8988T (cell line): ENCODE measurements around the gene EHD2.
"Not testable (repeated sequence)": the region's sequence is repeated elsewhere in the genome, so short reads cannot be mapped to it uniquely, and the experiment has no call there.

Experiments
- DNase-seq: peaks from one replicate; pipeline ENCODE4 v3.0.0; 2011

EHD2 gene, protein sequence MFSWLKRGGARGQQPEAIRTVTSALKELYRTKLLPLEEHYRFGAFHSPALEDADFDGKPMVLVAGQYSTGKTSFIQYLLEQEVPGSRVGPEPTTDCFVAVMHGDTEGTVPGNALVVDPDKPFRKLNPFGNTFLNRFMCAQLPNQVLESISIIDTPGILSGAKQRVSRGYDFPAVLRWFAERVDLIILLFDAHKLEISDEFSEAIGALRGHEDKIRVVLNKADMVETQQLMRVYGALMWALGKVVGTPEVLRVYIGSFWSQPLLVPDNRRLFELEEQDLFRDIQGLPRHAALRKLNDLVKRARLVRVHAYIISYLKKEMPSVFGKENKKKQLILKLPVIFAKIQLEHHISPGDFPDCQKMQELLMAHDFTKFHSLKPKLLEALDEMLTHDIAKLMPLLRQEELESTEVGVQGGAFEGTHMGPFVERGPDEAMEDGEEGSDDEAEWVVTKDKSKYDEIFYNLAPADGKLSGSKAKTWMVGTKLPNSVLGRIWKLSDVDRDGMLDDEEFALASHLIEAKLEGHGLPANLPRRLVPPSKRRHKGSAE

DNA sequence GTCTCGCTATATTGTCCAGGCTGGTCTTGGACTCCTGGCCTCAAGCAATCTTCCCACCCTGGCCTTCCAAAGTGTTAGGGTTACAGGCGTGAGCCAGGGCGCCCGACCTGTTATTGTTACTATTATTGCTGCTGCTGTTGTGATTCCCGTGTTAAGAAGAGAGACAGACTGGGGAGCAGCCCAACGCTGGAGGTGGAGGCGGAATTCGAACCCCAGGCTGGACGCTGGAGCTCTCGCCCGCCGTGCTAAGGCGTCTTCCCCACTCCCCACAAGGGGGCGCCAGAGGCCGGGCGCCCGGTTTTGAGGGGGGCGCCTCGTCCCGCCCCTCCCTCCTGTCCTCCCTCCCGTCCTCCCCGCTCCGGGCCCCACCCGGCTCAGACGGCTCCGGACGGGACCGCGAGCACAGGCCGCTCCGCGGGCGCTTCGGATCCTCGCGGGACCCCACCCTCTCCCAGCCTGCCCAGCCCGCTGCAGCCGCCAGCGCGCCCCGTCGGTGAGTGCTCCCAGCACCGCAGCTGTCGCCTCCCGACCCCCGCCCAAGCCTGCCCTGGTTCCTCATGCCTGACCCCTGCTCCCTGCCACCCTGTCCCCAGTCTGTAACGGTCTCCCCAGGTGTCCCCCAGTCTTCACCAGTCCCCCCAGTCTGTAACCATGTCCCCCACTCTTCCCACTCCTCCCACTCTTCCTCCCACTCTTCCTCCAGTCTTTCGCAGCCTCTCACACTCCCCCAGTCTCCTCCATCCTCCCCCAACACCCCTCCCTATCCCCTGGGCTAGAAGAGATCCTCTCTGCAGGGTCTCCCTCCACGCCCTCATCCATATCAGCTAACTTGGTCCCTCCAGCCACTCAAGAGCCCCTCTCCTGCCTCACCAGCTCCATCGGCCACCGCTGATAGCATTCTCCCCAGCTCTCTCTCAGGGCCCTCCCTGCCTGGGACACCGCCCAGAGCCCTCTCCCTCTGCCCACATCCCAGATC is at the start of gene EHD2:
Gene EHD2, plus strand, starts transcription at position 377 of the 976 bp plus-strand sequence. CDS start 3,191 bp downstream, outside the sequence.
- no peak for DNase-seq

DNA sequence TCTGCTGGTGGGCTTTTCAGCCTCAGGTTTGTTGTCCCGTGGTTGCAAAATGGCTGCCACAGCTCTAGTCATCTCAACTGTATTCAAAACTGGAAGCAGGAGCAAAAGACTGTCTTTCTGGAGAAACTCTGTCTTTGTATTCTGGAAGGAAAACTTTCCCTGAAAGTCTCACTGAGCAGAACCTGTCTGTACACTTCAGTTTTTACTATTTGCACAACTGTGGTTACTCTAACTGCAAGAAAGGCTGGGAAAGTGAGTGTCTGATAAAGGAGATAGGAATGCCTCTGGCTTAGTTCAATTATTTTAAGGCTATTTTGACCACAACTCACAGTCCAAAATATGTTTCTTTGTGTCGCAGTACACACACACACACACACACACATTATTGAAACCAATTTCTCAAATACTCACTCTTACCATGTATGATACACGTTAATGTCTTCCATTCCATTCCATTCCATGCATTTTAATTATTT is 49.7 kb upstream of the EHD2 start:
- no peak for DNase-seq

DNA sequence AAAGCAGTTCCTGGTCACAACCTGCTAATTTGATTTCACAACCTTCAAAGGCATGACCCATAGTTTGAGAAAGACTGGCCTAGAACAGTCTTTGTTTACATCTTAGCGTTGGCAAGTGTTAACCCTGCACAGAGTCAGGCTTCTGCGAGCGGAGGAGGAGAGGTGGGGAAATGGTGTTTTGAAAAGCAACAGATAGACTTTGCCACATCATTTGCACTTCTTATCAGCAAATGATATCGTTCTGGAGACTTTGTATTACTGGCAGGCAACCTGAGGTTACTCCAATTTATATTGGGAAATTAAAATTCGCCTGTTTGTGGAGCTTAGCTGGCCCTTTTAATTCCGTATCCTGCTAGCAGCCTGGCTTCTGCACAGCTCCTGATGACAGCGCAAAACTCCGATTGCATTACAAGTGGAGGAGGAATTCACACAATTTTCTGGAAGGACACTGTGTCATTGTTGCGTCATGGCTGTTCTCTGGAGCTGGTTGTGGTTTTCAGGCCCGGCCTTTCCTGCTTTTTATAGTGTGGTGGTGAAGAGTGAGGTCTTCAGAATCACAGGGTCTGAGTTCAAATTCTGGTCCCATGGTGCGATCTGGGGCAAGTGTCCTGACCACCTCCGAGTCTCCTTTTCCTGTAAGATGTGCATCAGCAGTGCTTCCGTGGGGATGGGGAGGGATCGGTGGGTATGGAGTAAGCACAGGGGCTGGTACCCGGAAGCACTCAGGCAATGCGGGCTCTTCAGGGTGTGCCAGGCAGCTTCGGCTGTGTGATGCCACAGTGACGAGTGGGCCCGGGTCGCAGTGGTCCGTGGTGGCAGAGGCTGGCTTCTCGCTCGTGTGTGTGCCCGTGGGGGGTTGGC is 49.1 kb upstream of the EHD2 start:
- no peak for DNase-seq

DNA sequence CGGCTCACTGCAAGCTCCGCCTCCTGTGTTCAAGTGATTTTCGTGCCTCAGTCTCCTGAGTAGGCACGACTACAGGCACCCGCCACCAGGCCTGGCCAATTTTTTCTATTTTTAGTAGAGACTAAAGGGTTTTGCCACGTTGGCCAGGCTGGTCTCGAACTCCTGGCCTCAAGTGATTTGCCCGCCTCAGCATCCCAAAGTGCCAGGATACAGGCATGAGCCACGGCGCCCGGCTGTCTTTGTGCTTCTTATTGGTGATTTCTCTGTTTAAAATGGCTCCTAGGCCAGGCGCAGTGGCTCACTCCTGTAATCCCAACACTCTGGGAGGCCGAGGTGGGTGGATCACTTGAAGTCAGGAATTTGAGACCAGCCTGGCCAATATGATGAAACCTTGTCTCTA is 44.7 kb upstream of the EHD2 start:
- DNase-seq, result not testable (repeated sequence)

DNA sequence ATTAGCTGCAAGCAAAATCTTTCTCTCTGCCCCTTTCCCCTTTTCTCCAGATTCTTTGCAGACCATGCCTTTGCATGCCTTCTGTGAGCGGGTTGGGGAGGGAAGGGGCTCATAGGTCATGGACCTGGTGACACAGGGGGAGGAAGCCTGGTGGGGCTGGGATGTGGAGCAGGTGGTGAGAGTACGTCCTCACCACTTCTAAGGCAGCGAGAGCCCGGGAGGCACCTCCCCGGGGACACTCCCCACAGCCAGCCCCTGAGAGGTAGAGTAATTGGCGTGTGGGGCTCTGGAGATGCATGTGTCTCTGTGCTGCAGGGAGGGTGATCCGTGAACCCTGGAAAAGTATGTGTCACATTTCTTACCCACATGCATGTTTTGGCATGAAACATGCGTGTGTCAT is 42.5 kb upstream of the EHD2 start:
- DNase-seq, result no peak

DNA sequence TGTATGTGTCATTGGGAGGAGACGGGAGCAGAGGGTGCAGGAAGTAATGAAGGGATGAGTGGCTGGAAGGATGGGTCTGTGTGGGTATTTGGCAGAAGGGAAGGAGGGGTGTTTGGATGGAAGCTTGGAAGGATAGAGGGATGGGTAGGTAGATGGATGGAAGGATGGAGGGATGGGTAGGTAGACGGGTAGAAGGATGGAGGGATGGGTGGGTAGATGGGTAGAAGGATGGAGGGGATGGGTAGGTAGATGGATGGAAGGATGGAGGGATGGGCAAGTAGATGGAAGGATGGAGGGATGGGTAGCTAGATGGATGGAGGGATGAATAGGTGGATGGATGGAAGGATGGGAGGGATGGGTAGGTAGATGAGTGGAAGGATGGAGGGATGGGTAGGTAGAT is 41.7 kb upstream of the EHD2 start:
- no peak for DNase-seq

DNA sequence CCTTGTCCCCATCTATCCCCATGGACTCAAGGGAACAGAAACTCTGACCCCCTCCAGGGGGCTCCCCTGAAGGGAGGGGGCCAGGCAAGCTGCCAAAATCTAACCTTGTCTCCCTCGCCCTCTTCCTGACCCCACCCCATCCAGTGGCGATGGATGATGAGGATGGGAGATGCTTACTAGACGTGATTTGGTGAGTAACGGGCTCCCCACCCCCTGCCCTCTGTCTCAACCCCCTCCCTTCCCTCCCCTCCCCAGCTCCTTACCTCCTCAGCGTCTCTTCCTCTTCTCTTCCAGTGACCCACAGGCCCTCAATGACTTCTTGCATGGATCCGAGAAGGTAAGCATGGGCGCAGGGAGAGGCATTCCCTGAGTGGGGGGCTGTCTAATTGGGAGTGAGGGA is 39.8 kb upstream of the EHD2 start:
- DNase-seq, result no peak

DNA sequence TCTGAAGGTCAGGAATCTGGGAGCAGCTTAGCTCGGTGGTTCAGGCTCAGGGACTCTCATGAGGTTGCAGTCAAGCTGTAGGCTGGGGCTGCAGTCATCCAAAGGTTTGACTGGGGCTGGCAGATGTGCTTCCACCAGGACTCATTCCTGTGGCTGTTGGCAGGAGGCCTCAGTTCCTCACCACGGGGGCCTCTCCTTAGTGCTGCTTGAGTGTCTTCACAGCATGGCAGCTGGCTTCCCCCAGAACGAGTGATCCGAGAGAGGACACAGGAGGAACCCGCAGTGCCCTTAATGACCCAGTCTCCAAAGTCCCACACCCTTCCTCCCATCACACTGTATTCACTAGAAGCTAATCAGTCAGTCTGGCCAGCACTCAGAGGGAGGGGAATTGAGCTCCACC is 38.7 kb upstream of the EHD2 start:
- DNase-seq, result no peak

DNA sequence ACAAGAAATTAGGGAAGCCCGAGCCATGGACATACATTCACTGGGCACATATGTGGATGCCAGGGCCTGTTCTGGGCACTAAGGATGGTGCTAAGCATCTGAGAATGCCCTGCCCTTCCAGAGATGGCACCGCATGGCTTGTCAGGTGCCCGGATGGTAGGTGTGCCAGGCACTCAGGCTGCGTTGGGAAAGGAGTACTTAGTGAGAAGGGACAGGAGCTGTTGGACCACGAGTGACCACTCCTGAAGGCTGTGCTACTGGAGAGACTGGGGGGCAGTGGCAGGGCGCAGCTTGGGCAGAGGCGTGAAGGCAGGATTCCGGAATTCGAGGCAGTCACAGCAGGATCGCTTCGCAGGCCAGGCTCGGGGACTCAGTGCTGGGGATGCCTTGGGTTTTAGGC is 38.0 kb upstream of the EHD2 start:
- DNase-seq, result no peak

DNA sequence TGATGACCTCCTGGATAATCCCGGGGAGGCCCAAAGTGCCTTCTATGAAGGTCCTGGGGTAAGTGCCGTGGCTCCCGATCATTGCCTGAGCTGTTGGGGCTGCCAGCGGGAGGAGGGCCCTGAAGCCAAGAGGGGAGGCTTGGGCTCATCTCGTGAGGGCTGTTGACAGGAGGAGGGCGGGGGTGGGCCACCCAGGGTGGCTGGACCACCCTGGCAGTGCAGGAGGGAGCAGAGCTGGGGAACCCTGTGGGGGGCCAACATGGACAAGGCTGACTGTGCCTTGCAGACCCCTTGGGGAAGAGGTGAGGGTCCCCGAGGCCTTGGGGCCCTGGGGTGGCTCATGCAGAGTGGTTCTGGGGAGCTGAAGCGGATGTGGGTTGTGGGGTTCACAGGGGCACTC is 37.4 kb upstream of the EHD2 start:
- DNase-seq, result no peak

DNA sequence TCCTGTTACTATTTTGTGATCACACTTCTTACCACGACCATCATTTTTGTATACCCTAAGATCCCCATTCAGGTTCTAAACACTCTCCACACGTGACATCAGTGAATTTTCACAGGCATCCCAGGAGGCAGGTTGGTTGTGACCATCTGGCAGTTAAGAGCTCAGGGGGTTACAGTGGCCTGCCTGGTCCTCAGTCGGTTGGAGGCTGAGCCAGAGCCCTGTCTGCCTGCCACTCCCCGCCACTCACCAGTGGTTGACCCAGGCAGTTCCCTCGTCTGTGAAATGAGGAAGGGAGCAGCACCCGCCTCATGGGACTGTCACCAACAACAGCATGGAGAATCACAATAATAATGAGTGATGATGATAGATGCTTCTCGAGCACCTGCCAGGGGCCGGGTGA is 36.4 kb upstream of the EHD2 start:
- DNase-seq, result no peak

DNA sequence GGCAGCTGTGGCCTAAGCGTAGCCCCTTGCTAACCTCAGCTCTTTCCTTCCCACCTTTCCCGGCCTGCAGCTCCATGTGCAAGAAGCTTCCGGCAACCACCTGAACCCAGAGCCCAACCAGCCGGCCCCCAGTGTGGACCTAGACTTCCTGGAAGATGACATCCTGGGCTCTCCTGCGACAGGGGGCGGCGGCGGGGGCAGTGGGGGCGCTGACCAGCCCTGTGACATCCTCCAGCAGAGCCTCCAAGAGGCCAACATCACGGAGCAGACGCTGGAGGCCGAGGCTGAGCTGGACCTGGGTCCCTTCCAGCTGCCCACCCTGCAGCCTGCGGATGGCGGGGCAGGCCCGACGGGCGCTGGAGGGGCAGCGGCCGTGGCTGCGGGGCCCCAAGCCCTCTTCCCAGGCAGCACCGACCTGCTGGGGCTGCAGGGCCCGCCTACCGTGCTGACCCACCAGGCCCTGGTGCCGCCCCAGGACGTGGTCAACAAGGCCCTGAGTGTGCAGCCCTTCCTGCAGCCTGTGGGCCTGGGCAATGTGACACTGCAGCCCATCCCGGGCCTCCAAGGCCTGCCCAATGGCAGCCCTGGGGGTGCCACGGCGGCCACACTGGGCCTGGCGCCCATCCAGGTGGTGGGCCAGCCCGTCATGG is 33.8 kb upstream of the EHD2 start:
- DNase-seq, result no peak

DNA sequence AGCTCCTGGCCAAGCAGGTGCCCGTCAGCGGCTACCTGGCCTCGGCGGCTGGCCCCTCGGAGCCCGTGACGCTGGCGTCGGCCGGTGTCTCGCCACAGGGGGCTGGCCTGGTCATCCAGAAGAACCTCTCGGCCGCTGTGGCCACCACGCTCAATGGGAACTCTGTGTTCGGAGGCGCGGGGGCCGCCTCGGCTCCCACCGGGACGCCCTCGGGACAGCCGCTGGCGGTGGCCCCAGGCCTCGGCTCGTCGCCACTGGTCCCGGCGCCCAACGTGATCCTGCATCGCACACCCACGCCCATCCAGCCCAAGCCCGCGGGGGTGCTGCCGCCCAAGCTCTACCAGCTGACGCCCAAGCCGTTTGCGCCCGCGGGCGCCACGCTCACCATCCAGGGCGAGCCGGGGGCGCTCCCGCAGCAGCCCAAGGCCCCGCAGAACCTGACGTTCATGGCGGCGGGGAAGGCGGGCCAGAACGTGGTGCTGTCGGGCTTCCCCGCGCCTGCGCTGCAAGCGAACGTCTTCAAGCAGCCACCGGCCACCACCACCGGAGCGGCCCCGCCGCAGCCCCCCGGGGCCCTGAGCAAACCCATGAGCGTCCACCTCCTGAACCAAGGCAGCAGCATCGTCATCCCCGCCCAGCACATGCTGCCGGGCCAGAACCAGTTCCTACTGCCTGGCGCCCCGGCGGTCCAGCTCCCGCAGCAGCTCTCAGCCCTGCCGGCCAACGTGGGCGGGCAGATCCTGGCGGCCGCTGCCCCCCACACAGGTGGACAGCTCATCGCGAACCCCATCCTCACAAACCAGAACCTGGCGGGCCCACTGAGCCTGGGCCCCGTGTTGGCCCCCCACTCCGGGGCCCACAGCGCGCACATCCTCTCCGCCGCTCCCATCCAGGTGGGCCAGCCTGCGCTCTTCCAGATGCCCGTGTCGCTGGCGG is 33.0 kb upstream of the EHD2 start:
- DNase-seq, result no peak

DNA sequence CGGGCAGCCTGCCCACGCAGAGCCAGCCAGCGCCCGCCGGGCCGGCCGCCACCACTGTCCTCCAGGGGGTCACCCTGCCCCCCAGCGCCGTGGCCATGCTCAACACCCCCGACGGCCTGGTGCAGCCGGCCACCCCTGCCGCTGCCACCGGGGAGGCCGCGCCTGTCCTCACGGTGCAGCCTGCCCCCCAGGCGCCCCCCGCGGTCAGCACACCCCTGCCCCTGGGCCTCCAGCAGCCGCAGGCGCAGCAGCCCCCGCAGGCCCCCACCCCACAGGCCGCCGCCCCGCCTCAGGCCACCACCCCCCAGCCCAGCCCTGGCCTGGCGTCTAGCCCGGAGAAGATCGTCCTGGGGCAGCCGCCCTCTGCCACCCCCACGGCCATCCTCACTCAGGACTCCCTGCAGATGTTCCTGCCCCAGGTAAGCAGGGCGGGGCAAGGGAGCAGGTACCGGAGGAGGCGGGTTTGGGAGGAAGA is 32.3 kb upstream of the EHD2 start:
- DNase-seq, result no peak

DNA sequence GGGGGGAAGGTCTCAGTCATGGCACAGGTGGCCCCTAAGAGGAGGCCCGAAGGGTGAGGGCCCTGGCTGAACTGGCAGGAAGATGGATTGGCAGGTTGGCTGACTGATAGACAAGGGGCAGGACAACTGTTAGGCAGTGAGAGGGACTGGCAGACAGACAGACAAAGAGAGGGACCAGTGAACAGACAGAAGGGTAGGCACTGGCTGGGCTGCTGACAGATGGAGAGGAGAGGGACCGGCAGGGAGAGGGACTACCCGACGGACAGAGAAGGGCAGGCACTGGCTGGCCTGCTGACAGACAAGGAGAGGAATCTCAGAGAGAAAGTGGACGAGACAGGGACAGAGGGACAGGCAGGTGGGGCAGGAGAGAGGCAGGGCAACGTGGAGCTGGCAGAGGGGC is 31.8 kb upstream of the EHD2 start:
- DNase-seq, result no peak

DNA sequence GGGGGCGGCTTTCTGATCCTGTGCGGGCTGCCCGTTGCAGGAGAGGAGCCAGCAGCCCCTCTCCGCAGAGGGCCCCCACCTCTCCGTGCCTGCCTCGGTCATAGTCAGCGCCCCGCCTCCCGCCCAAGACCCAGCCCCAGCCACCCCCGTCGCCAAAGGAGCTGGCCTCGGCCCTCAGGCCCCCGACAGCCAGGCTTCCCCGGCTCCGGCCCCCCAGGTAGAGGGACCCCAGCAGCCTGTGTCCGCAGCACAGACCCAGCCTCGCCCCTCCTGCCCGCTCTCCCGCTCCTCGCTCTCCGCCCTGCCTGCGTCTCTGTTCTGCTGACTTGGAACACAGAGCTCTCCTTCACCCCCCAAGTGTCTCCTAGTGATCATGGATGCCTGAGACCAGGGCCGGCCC is 31.3 kb upstream of the EHD2 start:
- DNase-seq, result no peak

DNA sequence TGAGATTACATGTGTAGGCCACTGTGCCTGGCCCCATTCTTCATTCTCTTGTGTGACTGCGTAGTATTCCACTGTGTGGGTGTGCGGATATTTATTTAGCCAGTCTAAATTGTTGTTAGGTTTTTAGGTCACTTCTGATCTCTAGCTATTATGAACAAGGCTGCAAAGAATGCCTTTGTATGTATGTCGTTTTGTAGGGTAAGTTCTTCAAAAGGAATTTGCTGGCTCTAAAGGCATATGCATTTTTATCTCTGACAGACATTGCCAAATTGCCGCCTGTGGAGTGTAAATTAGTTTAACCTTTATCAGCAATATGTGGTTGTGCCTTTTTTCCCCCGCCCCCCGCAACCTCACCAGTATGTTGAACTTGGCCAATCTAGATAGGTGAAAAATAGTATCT is 30.3 kb upstream of the EHD2 start:
- no peak for DNase-seq

DNA sequence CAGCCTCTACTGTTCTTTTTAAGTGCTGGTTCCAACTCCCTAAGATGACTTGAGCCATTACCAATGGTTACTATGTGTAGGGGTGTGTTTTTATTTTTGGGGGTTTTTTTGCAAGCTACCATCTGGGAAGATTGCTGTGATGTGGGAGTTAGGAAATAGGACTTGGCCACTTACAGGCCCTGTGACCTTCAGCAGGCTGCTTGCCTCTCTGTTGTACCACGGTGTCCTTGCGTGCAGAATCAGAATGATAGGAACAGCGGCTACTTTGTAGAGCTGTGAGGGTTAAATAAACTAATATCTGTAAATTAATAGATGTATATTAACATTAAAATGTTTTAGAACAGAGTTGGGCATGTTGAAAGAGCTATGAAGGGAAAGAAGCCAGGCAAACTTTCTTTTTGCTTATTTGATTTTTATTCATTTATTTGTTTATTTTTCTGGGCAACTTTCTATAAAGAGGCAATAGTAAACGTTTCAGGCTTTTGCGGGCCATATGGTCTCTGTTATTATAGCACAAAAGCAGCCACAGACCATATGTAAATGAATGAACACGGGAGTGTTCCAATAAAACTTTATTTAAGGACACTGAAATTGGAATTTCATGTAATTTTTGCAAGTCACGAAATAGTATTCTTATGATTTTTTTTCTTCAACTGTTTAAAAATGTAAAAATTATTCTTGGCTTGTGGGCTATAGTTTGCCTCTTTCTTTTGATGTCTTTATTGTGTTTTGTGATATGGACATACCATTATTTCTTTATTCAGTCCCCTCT is 26.4 kb upstream of the EHD2 start:
- no peak for DNase-seq

DNA sequence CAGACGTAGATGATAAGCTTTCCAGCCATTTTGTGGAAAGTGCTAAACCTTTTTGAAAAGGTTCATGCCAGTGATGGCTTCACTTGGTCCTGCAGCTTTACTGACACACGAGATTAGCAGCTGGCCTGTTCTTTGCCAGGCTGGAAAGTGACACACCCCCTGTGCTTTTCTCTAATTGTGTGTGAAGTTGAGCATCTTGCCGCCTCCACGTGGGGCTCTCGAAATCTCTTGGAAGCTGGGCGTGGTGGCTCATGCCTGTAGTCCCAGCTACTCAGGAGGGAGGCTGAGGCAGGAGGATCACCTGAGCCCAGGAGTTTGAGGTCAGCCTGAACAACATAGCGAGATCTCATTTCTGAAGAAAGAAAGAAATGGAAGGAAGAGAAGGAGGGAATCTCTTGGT is 25.3 kb upstream of the EHD2 start:
- DNase-seq, result no peak

DNA sequence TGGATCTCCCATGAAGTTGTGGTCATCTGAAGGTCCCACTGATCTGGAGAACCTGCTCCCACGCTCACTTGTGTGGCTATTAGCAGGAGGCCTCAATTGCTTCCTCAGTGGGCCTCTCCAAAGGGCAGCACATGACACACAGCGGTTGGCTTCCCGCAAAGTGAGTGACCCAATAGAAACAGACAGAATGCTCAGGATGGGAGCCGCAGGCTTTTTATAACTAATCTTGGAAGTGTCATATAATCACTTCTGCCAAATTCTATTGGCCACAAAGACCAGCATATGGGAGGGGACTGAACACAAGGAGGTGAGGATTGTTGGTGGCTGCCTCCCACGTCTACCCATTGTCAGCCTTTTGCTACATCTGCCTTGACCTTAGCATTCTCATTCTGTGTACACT is 22.1 kb upstream of the EHD2 start:
- DNase-seq, result no peak
